Parathyroid adenoma (tissue), 2 donors: ENCODE measurements around the gene EIF4B.

ENCODE experiments used
- H2AFZ ChIP-seq: fragments of 300-600 bp; sonication (generic); one replicate; pipeline ENCODE4 v1.7.0; 2017; ENCODE audit warnings: antibody characterized with exemption, mild to moderate bottlenecking
- H3K27ac ChIP-seq: fragments of 300-600 bp; sonication (generic); one replicate; pipeline ENCODE4 v1.7.0; 2017
- H3K27me3 ChIP-seq: fragments of 300-600 bp; sonication (generic); one replicate; pipeline ENCODE4 v1.7.0; 2017; ENCODE audit warnings: low read length; ENCODE audit not compliant: control insufficient read depth, insufficient read depth
- H3K36me3 ChIP-seq: fragments of 300-600 bp; sonication (generic); one replicate; pipeline ENCODE4 v1.7.0; 2017; ENCODE audit warnings: low read length; ENCODE audit not compliant: control insufficient read depth, insufficient read depth
- H3K4me1 ChIP-seq: fragments of 300-600 bp; sonication (generic); one replicate; pipeline ENCODE4 v1.7.0; 2017; ENCODE audit warnings: control low read depth
- H3K4me2 ChIP-seq: fragments of 300-600 bp; sonication (generic); one replicate; pipeline ENCODE4 v1.7.0; 2017; ENCODE audit warnings: low read length
- H3K4me3 ChIP-seq: fragments of 300-600 bp; sonication (generic); one replicate; pipeline ENCODE4 v1.7.0; 2017; ENCODE audit warnings: low read depth, low read length
- H3K79me2 ChIP-seq: fragments of 300-600 bp; sonication (generic); one replicate; pipeline ENCODE4 v1.7.0; 2017; ENCODE audit warnings: control low read depth
- H3K9ac ChIP-seq: fragments of 300-600 bp; sonication (generic); one replicate; pipeline ENCODE4 v1.7.0; 2017; ENCODE audit warnings: mild to moderate bottlenecking
- H3K9me3 ChIP-seq: fragments of 300-600 bp; sonication (generic); one replicate; pipeline ENCODE4 v1.7.0; 2017; ENCODE audit warnings: low read length; ENCODE audit not compliant: control insufficient read depth
- TF ChIP-seq, protein P1 (sequence below): fragments of 300-600 bp; sonication (generic); IDR thresholded peaks from one replicate; pipeline ENCODE4 v1.7.0; 2017; ENCODE audit warnings: antibody characterized with exemption, mild to moderate bottlenecking
- donor health status: primary hyperparathyroidism.

EIF4B gene

DNA sequence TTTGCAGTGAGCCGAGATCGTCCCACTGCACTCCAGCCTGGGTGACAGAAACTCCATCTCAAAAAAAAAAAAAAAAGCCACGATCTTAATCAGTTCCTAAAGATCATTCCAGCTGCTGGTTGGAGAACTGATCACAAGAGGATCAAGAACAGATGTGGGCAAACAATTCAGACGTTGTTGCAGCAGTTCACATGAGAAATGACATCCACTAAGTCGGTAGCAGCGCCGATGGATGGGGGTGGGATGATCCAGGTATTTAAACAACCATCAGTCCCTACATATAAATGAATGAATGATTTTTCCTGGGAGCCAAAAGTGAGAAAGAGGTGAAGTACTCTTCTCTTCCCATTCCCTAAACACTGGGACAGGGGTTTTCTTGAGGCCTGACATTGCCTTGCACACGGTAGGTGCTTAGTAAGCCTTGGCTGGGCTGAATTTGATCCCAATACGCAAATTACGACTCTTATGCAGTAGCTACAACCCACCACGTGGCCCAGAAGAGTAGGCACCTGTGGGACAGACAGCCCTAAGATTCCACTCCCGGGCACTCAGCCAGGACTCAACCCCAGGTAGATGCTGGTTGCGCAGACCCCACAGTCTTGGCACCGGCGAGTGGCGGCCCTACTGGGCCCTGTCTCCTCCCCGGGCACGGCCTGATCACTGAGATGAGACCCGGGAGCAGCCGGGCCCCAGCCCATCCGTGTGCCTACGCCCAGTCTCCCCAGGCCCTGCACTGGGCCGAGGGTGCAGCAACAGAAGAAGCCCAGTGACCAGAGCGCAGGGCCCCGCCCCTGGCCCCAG lies 72.4 kb downstream of the EIF4B start:
- Histone ChIP-seq H3K36me3 (no peaks in the 10 kb centered on the region), H3K27ac (peak overlapping the region; percentile 80), H3K79me2 (no peaks in the 10 kb centered on the region), H3K9me3 (no peaks in the 10 kb centered on the region), H3K4me2 (peak overlapping the region; percentile 80), H2AFZ (peak overlapping the region; percentile 87), H3K4me3 (peak overlapping the region; percentile 62), H3K27me3 (no peaks in the 10 kb centered on the region), H3K4me1 (peaks cover 7% of the 10 kb centered on the region), H3K9ac (peak overlapping the region; percentile 55)
- TF ChIP-seq, protein P1, sequence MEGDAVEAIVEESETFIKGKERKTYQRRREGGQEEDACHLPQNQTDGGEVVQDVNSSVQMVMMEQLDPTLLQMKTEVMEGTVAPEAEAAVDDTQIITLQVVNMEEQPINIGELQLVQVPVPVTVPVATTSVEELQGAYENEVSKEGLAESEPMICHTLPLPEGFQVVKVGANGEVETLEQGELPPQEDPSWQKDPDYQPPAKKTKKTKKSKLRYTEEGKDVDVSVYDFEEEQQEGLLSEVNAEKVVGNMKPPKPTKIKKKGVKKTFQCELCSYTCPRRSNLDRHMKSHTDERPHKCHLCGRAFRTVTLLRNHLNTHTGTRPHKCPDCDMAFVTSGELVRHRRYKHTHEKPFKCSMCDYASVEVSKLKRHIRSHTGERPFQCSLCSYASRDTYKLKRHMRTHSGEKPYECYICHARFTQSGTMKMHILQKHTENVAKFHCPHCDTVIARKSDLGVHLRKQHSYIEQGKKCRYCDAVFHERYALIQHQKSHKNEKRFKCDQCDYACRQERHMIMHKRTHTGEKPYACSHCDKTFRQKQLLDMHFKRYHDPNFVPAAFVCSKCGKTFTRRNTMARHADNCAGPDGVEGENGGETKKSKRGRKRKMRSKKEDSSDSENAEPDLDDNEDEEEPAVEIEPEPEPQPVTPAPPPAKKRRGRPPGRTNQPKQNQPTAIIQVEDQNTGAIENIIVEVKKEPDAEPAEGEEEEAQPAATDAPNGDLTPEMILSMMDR: no peak

DNA sequence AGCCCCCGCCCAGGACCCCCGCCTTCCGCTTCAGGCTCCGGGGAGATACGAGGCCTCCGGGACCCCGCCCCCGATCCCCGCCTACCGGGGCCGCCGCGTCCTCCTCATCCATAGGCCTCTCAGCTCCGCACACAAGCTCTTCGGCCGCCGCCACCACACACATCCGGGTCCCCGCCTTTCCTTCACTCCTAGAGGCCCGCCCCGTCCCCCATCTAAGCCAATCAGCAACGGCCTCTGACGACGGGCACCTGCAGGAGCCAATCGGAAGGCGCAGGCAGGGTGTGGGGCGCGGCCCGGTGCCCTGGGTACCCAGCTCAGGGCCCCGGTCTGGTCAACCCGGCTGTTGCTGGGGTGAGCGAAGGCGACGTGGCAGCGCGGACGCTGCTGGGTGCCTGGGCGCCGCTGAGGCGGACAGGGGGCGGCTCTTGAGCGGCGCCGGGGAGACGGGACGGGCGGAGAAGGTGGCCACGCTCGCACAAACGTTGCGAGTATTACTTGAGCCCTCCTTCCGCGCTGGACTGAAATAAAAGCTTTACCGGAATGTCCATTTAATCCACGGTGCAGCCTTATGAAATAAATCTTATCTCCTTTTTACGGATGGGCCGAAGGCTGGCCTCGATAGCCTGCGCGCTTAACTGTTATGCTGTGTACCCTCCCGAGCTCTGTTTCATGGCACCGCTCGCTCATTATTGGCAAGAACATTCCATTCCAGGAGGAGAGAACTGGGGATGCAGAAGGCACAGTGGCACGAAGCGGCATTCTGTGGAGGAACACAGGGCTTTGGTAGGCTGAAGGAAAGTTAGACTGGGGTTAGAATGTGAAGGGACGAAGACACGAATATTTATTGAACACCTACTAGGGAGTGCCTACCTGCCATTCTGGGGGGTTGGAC lies 73.2 kb downstream of the EIF4B start, which contains the start of gene SPRYD3:
Gene SPRYD3 (minus strand): TSS at position 165 of the 892 bp plus-strand sequence. CDS start 57 bp downstream, at position 108.
- peak within 1 kb of the TSS; percentile 80 for H3K4me2 ChIP-seq
- TF ChIP-seq, protein P1: no peak
- H3K4me3 ChIP-seq: peak within 1 kb of the TSS; percentile 62
- peak within 1 kb of the TSS; percentile 87 for H2AFZ ChIP-seq
- H3K9me3 ChIP-seq: no peaks in the 10 kb centered on the region
- peak within 1 kb of the TSS; percentile 55 for H3K9ac ChIP-seq
- no peaks in the 10 kb centered on the region for H3K27me3 ChIP-seq
- peaks cover 7% of the 10 kb centered on the region for H3K4me1 ChIP-seq
- peak within 1 kb of the TSS; percentile 80 for H3K27ac ChIP-seq
- H3K36me3 ChIP-seq: no peaks in the 10 kb centered on the region
- no peaks in the 10 kb centered on the region for H3K79me2 ChIP-seq

DNA sequence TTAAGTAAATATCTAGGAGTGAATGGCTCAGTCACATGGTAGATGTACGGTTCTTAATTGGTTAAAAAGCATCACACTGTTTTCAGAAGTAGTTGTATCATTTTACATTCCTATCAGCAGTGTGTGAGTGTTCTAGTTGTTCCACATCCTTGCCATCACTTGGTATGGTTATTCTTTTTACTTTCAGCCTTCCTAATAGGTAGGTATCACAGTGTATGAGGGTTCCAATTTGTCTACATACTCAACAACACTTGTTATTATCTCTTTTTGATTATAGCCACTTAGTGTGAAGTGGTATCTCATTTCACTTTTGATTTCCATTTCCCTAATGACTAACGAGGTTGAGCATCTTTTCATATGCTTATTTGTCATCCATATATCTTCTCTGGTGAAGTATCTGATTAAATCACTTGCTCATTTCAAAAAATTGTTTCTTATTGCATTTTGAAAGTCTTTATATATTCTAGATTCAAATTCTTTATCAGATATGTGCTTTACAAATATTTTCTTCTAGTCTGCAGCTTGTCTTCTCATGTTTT lies 76.5 kb downstream of the EIF4B start:
- H3K27ac ChIP-seq: no peak overlapping the region
- peaks cover 7% of the 10 kb centered on the region for H3K4me1 ChIP-seq
- no peaks in the 10 kb centered on the region for H3K79me2 ChIP-seq
- no peak overlapping the region for H2AFZ ChIP-seq
- H3K27me3 ChIP-seq: no peaks in the 10 kb centered on the region
- H3K4me3 ChIP-seq: no peak overlapping the region
- H3K9me3 ChIP-seq: no peaks in the 10 kb centered on the region
- H3K9ac ChIP-seq: no peak overlapping the region
- no peak overlapping the region for H3K4me2 ChIP-seq
- no peaks in the 10 kb centered on the region for H3K36me3 ChIP-seq
- TF ChIP-seq, protein P1: no peak

GRCh38 chr12:53086361-53086760 lies 80.1 kb downstream of the EIF4B start:
- no peak overlapping the region for H3K9ac ChIP-seq
- no peaks in the 10 kb centered on the region for H3K9me3 ChIP-seq
- no peak overlapping the region for H3K4me3 ChIP-seq
- no peak overlapping the region for H2AFZ ChIP-seq
- TF ChIP-seq, protein P1: no peak
- H3K27me3 ChIP-seq: no peaks in the 10 kb centered on the region
- no peaks in the 10 kb centered on the region for H3K4me1 ChIP-seq
- no peaks in the 10 kb centered on the region for H3K79me2 ChIP-seq
- H3K4me2 ChIP-seq: no peak overlapping the region
- H3K27ac ChIP-seq: no peak overlapping the region
- no peaks in the 10 kb centered on the region for H3K36me3 ChIP-seq
